ENCODE measurements around the gene ADCY9. TPM values are rescaled to one million over a fixed set of nuclear protein-coding genes. Genes with fewer than 3 reads are reported as not detected.

Gene ADCY9
- polyA plus RNA-seq, 3 donors = 0.44 to 9.3 (median 0.67) TPM

- H3K27ac Mint-ChIP-seq = no peak overlapping the region
- no peak overlapping the region for H3K27ac ChIP-seq (ENCODE audit: low read depth in 1 of 2, low read length in 2 of 2)
- H2AFZ ChIP-seq (ENCODE audit: insufficient read depth, low read depth, low read length, poor library complexity, severe bottlenecking) = no peak overlapping the region
- H3K9me3 Mint-ChIP-seq = no peaks in the 10 kb centered on the region
- H3K36me3 Mint-ChIP-seq = peaks cover 22 to 27% of the 10 kb centered on the region in 2 donors
- H3K4me1 Mint-ChIP-seq = peaks cover 16% of the 10 kb centered on the region
- no peaks in the 10 kb centered on the region for H3K27me3 Mint-ChIP-seq (ENCODE audit: low read depth in 3 of 3)
- no peak overlapping the region for H3K4me3 ChIP-seq (replicated peaks in 1 of 3; ENCODE audit: low read depth in 2 of 3, low read length in 3 of 3)
- 93% methylated on average over 13 of the region's 13 CpGs for WGBS (ENCODE audit: insufficient coverage)
- peaks cover 14 to 20% of the 10 kb centered on the region in 2 donors for H3K4me1 ChIP-seq (ENCODE audit: control insufficient read depth in 1 of 2, insufficient read depth in 2 of 2, low read length in 2 of 2)
- H3K36me3 ChIP-seq (replicated peaks in 1 of 2; ENCODE audit: control insufficient read depth in 1 of 2, insufficient read depth in 2 of 2, low read length in 2 of 2) = peaks cover 0 to 12% of the 10 kb centered on the region in 2 donors
- H3K9ac ChIP-seq (ENCODE audit: insufficient read depth, low read length, poor library complexity, severe bottlenecking) = no peak overlapping the region
- DNase-seq = no peak
- peaks cover 3% of the 10 kb centered on the region for H3K79me2 ChIP-seq (ENCODE audit: insufficient read depth, low read length)
- no peaks in the 10 kb centered on the region for H3K27me3 ChIP-seq (ENCODE audit: control insufficient read depth in 2 of 2, insufficient read depth in 2 of 2, low read length in 2 of 2)
- H4K20me1 ChIP-seq (ENCODE audit: insufficient read depth, low read length) = no peaks in the 10 kb centered on the region
- no peaks in the 10 kb centered on the region for H3K9me3 ChIP-seq (replicated peaks in 1 of 2; ENCODE audit: control insufficient read depth in 1 of 2, insufficient read depth in 1 of 2, low read length in 2 of 2)
- no peak overlapping the region for H3K4me3 Mint-ChIP-seq
- no peak for TF ChIP-seq CTCF (IDR thresholded peaks at IDR 0.05)
- intact Hi-C loops (cut with micrococcal nuclease) = loop anchor here in 1 of 2 donors (10.0 kb wide), 1 partner anchor 189 kb away; no protein-coding TSS in a partner anchor
- H3K4me2 ChIP-seq (replicated peaks; ENCODE audit: extremely low read depth, low read length, poor library complexity, severe bottlenecking) = no peak overlapping the region
Observed at GRCh38 chr16:4005731-4006130, 110.5 kb downstream of the ADCY9 start.

- no peak overlapping the region for H3K4me2 ChIP-seq (replicated peaks; ENCODE audit: extremely low read depth, low read length, poor library complexity, severe bottlenecking)
- H3K27ac Mint-ChIP-seq = no peak overlapping the region
- H3K9me3 ChIP-seq (replicated peaks in 1 of 2; ENCODE audit: control insufficient read depth in 1 of 2, insufficient read depth in 1 of 2, low read length in 2 of 2) = no peaks in the 10 kb centered on the region
- no peak for DNase-seq
- no peak overlapping the region for H3K4me3 ChIP-seq (replicated peaks in 1 of 3; ENCODE audit: low read depth in 2 of 3, low read length in 3 of 3)
- H4K20me1 ChIP-seq (ENCODE audit: insufficient read depth, low read length) = no peaks in the 10 kb centered on the region
- no peaks in the 10 kb centered on the region for H3K9me3 Mint-ChIP-seq
- no peaks in the 10 kb centered on the region for H3K27me3 ChIP-seq (ENCODE audit: control insufficient read depth in 2 of 2, insufficient read depth in 2 of 2, low read length in 2 of 2)
- peaks cover 3% of the 10 kb centered on the region for H3K79me2 ChIP-seq (ENCODE audit: insufficient read depth, low read length)
- H3K36me3 ChIP-seq (replicated peaks in 1 of 2; ENCODE audit: control insufficient read depth in 1 of 2, insufficient read depth in 2 of 2, low read length in 2 of 2) = peaks cover 0 to 12% of the 10 kb centered on the region in 2 donors
- intact Hi-C loops (cut with micrococcal nuclease) = loop anchor here in 1 of 2 donors (10.0 kb wide), 1 partner anchor 190 kb away; no protein-coding TSS in a partner anchor
- H3K27me3 Mint-ChIP-seq (ENCODE audit: low read depth in 3 of 3) = no peaks in the 10 kb centered on the region
- 96% methylated on average over 7 of the region's 9 CpGs for WGBS (ENCODE audit: insufficient coverage)
- TF ChIP-seq CTCF (IDR thresholded peaks at IDR 0.05) = no peak
- H3K4me1 Mint-ChIP-seq = peaks cover 11% of the 10 kb centered on the region
- H2AFZ ChIP-seq (ENCODE audit: insufficient read depth, low read depth, low read length, poor library complexity, severe bottlenecking) = no peak overlapping the region
- no peak overlapping the region for H3K9ac ChIP-seq (ENCODE audit: insufficient read depth, low read length, poor library complexity, severe bottlenecking)
- peaks cover 10 to 16% of the 10 kb centered on the region in 2 donors for H3K4me1 ChIP-seq (ENCODE audit: control insufficient read depth in 1 of 2, insufficient read depth in 2 of 2, low read length in 2 of 2)
- H3K4me3 Mint-ChIP-seq = no peak overlapping the region
- no peak overlapping the region for H3K27ac ChIP-seq (ENCODE audit: low read depth in 1 of 2, low read length in 2 of 2)
- peaks cover 22 to 24% of the 10 kb centered on the region in 2 donors for H3K36me3 Mint-ChIP-seq
Observed at GRCh38 chr16:4005281-4005680, 111.0 kb downstream of the ADCY9 start.

Measured in CD14-positive monocyte (primary cell).